ENCODE measurements around the gene CCDC192.

The CCDC192 gene

DNA sequence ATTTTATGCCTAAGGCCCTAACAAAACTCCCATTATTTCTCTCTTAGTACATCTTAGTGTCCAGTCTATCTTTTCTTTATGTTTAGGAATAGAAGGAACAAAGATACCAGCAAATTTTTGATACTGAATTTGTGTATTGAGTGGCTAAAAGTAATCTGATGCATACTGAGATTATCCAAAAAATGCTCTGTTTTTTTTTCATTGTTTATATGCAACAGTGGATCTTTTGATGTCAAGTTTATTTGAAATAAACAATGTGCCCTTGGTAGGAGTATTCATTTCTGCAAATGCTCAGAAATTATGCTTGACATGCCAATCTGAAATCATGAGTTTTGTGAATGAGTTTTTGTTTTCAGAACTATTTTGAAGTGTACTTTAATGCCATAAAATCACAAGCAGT is 58.7 kb downstream of the CCDC192 start:
- H2AFZ ChIP-seq (ENCODE audit: low read length), result no peak overlapping the region
- no peak for TF ChIP-seq EZH2phosphoT487 (IDR thresholded peaks at IDR 0.05; ENCODE audit: borderline replicate concordance)
- TF ChIP-seq, protein P1, sequence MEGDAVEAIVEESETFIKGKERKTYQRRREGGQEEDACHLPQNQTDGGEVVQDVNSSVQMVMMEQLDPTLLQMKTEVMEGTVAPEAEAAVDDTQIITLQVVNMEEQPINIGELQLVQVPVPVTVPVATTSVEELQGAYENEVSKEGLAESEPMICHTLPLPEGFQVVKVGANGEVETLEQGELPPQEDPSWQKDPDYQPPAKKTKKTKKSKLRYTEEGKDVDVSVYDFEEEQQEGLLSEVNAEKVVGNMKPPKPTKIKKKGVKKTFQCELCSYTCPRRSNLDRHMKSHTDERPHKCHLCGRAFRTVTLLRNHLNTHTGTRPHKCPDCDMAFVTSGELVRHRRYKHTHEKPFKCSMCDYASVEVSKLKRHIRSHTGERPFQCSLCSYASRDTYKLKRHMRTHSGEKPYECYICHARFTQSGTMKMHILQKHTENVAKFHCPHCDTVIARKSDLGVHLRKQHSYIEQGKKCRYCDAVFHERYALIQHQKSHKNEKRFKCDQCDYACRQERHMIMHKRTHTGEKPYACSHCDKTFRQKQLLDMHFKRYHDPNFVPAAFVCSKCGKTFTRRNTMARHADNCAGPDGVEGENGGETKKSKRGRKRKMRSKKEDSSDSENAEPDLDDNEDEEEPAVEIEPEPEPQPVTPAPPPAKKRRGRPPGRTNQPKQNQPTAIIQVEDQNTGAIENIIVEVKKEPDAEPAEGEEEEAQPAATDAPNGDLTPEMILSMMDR (conservative IDR thresholded peaks at IDR 0.05; ENCODE audit: low read length), result no peak
- no peaks in the 10 kb centered on the region for H3K79me2 ChIP-seq (ENCODE audit: insufficient read depth, low read length)
- no peak overlapping the region for H3K4me2 ChIP-seq (ENCODE audit: low read depth, low read length, poor library complexity, severe bottlenecking)
- H4K20me1 ChIP-seq (ENCODE audit: insufficient read depth, low read length, poor library complexity, severe bottlenecking), result no peaks in the 10 kb centered on the region
- H3K9me3 ChIP-seq (ENCODE audit: insufficient read depth, low read depth, low read length), result no peaks in the 10 kb centered on the region
- no peaks in the 10 kb centered on the region for H3F3A ChIP-seq (ENCODE audit: low read depth)
- no peaks in the 10 kb centered on the region for H3K4me1 ChIP-seq (ENCODE audit: insufficient read depth, low read length, poor library complexity, severe bottlenecking)
- H3K9ac ChIP-seq (ENCODE audit: low read depth, low read length, poor library complexity, severe bottlenecking), result no peak overlapping the region
- H3K36me3 ChIP-seq (ENCODE audit: insufficient read depth, low read length), result no peaks in the 10 kb centered on the region
- no peak overlapping the region for H3K4me3 ChIP-seq (ENCODE audit: low read length, poor library complexity, severe bottlenecking)
- H3K27me3 ChIP-seq (ENCODE audit: insufficient read depth, low read length, poor library complexity, severe bottlenecking), result no peaks in the 10 kb centered on the region
- H3K9me2 ChIP-seq (replicated peaks; ENCODE audit: low read depth, low read length), result no peaks in the 10 kb centered on the region

DNA sequence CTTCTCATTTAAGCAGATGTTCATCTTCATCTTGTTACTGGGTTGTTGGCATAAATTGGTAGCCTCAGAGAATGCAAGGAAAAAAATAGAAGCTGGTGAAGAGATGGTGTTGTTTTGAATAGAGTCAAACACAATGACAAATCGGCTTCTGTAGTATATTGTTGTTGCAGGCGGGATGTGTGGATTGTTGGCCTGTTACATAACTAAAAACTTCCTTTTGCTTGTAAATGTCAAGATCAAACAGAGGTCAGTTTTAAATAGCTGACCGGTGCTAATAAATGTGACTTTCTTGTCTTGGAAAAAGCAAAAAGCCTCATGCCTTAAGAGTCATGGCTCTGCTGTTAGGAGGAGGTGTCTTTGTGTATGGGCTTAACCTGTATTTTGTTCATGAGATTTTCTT is 59.2 kb downstream of the CCDC192 start:
- Histone ChIP-seq H3K4me3 (ENCODE audit: low read length, poor library complexity, severe bottlenecking) (no peak overlapping the region), H3F3A (ENCODE audit: low read depth) (no peaks in the 10 kb centered on the region), H3K9ac (ENCODE audit: low read depth, low read length, poor library complexity, severe bottlenecking) (no peak overlapping the region), H4K20me1 (ENCODE audit: insufficient read depth, low read length, poor library complexity, severe bottlenecking) (no peaks in the 10 kb centered on the region), H3K36me3 (ENCODE audit: insufficient read depth, low read length) (no peaks in the 10 kb centered on the region), H3K4me1 (ENCODE audit: insufficient read depth, low read length, poor library complexity, severe bottlenecking) (no peaks in the 10 kb centered on the region), H3K9me2 (replicated peaks; ENCODE audit: low read depth, low read length) (no peaks in the 10 kb centered on the region), H2AFZ (ENCODE audit: low read length) (no peak overlapping the region), H3K9me3 (ENCODE audit: insufficient read depth, low read depth, low read length) (no peaks in the 10 kb centered on the region), H3K27me3 (ENCODE audit: insufficient read depth, low read length, poor library complexity, severe bottlenecking) (no peaks in the 10 kb centered on the region), H3K4me2 (ENCODE audit: low read depth, low read length, poor library complexity, severe bottlenecking) (no peak overlapping the region), H3K79me2 (ENCODE audit: insufficient read depth, low read length) (no peaks in the 10 kb centered on the region)
- TF ChIP-seq, protein P1 (conservative IDR thresholded peaks at IDR 0.05; ENCODE audit: low read length), result no peak
- no peak for TF ChIP-seq EZH2phosphoT487 (IDR thresholded peaks at IDR 0.05; ENCODE audit: borderline replicate concordance)

DNA sequence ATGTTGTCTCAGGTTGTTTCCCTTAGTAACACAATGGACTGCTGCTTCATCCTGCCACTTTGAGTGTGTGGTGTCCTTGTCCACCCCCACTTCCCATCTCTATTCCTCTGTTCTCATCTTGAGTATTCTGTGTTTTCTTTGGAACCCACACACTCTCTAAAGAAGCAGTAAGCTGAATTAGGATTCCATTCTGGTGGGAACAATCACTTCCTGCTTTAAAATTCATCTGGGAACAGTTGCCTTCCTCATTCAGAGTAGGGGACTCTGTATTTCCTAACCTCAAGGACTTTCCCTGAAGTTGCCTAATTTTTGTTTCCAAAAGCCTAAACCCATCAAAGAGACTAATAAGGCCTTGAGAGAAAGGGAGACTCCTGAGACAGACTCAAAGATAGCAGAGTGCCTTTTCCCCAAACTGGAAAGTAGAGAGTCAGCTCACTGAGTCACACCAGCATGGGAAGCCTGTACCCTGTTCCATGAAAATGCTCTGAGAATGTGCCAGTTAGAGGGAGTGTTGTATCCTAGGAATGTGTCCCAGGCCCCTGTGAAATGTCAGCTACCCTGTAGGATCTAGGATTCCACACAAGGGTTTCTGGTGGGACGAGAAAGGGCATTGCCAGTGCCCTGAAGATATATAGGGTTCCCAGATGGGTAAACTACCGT is 63.6 kb downstream of the CCDC192 start:
- Histone ChIP-seq H3K9me2 (replicated peaks; ENCODE audit: low read depth, low read length) (no peaks in the 10 kb centered on the region), H3K9me3 (ENCODE audit: insufficient read depth, low read depth, low read length) (no peaks in the 10 kb centered on the region), H3K4me1 (ENCODE audit: insufficient read depth, low read length, poor library complexity, severe bottlenecking) (no peaks in the 10 kb centered on the region), H3F3A (ENCODE audit: low read depth) (no peaks in the 10 kb centered on the region), H3K4me2 (ENCODE audit: low read depth, low read length, poor library complexity, severe bottlenecking) (no peak overlapping the region), H4K20me1 (ENCODE audit: insufficient read depth, low read length, poor library complexity, severe bottlenecking) (no peaks in the 10 kb centered on the region), H3K79me2 (ENCODE audit: insufficient read depth, low read length) (no peaks in the 10 kb centered on the region), H2AFZ (ENCODE audit: low read length) (no peak overlapping the region), H3K4me3 (ENCODE audit: low read length, poor library complexity, severe bottlenecking) (no peak overlapping the region), H3K36me3 (ENCODE audit: insufficient read depth, low read length) (no peaks in the 10 kb centered on the region), H3K9ac (ENCODE audit: low read depth, low read length, poor library complexity, severe bottlenecking) (no peak overlapping the region), H3K27me3 (ENCODE audit: insufficient read depth, low read length, poor library complexity, severe bottlenecking) (no peaks in the 10 kb centered on the region)
- TF ChIP-seq EZH2phosphoT487 (IDR thresholded peaks at IDR 0.05; ENCODE audit: borderline replicate concordance), result no peak
- TF ChIP-seq, protein P1 (conservative IDR thresholded peaks at IDR 0.05; ENCODE audit: low read length), result no peak

All from Loucy (cell line).